GM13976 (cell line): Measurements from ENCODE around the gene TNNC2.
"Not testable (repeated sequence)": the region's sequence is repeated elsewhere in the genome, so short reads cannot be mapped to it uniquely, and the experiment has no call there.

ENCODE experiments used
- DNase-seq: peaks from one replicate; pipeline ENCODE4 v3.0.0; 2012; ENCODE audit warnings: low spot score
- in situ Hi-C: fragments of 300-500 bp; cut with MboI; formaldehyde crosslinking; loops from one replicate; pipeline ENCODE4 v1.12.0; 2022; ENCODE audit warnings: low sequenced_read_pairs, mixed read lengths, inconsistent platforms; ENCODE audit not compliant: unreplicated experiment
- TF ChIP-seq, protein P1 (sequence below): IDR thresholded peaks from 2 replicates; pipeline ENCODE4 v1.5.1; 2012; ENCODE audit warnings: borderline replicate concordance, mild to moderate bottlenecking; ENCODE audit not compliant: insufficient read depth; ENCODE audit errors: extremely low read depth, missing control alignments, control extremely low read depth

TNNC2 gene

DNA sequence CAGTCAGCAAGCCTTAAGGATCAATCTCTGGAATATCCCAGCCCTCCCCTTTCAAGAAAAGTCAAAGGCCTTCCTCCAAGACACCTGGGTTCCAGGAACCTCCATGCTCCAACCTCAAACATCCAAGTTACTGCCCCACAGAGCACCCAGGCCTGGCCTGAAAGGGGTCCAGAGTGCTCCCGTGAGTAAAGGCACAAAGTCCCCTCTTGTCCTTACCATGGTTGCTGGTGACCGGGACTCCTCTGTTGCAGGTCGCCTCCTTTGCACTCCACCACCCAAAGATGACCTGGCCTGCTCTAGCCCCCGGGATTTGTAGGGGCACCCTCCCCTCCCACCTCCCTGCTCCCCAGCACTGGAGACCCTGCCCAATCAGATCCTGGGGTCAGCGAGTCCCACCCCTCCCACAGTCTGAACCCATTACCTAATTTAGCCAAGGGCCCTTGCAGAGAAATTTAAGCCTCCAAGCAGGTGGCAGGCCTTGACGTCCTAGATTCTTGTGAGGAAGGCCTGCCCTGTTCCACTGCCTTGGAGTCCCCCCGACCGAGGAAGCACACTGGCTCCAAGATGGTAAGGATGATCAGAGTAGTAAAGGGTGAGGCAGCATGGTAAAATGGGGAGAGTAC is at the start of gene TNNC2:
TSS of gene TNNC2 (minus strand) at position 283 of the 623 bp plus-strand sequence. CDS start at position 219, 64 bp downstream.
- in situ Hi-C loops = no loop called here
- DNase-seq = no peak
- TF ChIP-seq, protein P1, sequence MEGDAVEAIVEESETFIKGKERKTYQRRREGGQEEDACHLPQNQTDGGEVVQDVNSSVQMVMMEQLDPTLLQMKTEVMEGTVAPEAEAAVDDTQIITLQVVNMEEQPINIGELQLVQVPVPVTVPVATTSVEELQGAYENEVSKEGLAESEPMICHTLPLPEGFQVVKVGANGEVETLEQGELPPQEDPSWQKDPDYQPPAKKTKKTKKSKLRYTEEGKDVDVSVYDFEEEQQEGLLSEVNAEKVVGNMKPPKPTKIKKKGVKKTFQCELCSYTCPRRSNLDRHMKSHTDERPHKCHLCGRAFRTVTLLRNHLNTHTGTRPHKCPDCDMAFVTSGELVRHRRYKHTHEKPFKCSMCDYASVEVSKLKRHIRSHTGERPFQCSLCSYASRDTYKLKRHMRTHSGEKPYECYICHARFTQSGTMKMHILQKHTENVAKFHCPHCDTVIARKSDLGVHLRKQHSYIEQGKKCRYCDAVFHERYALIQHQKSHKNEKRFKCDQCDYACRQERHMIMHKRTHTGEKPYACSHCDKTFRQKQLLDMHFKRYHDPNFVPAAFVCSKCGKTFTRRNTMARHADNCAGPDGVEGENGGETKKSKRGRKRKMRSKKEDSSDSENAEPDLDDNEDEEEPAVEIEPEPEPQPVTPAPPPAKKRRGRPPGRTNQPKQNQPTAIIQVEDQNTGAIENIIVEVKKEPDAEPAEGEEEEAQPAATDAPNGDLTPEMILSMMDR = no peak

DNA sequence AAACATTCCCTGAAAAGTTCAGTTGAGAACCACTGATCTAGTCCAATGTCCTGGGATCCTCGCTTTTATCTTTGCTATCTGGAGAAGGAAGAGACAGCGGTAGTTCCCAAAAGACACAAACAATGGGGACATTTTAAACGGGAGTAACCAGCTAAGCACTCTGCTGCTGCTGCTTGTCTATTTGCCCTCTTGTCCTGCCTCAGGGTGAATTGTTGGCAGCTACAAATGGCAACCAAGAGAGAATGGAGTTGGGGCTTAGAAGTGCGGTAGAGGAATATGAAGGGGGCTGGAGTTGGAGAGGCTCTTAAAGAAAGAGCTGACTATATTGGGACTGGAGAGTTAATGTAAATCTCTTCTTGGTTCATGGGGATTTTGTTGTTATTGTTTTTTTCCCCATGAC is 47.5 kb upstream of the TNNC2 start:
- in situ Hi-C loops = no loop called here
- TF ChIP-seq, protein P1 = no peak
- DNase-seq = no peak

DNA sequence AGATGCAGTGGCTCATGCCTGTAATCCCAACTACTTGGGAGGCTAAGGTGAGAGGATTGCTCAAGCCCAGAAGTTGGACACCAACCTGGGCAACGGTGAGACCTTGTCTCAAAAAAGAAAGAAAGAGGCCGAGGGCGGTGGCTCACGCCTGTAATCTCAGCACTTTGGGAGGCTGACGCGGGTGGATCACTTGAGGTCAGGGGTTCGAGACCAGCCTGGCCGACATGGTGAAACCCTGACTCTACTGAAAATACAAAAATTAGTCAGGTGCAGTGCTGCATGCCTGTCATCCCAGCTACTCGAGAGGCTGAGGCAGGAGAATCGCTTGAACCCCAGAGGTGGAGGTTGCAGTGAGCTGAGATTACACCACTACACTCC is 47.0 kb upstream of the TNNC2 start:
- in situ Hi-C loops, DNase-seq: not testable (repeated sequence)

DNA sequence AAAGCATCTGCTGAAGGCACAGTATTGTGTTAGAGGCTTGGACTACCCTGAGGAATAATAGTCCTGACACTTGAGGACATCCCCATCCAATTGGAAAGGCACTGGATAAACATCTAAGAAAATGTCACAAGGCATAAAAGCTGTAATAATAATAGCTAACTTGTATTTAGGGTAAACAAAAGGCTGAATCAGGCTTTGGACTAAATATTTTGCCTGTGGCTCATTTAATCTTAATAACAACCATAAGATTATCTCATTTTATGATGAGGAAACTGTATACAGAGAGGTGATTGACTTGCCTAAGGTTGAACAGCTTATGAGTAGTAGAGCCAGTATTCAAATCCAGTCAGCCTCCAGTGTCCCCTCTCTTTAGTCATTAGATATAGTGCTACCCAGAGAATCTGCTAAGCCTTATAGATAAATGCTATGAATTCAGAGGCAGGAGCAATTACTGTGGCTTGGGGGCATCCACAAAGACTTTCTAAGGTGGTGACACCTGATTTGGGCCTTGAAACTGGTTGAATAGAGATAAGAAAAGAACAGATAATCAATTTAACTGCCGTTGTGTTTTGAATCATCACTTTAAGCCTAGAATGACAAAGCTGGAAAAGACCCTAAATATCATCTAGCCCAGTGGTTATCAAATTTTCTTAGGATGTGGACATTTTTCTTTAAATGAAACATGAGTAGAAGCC is 46.4 kb upstream of the TNNC2 start:
- TF ChIP-seq, protein P1 = no peak
- in situ Hi-C loops = no loop called here
- DNase-seq = no peak

DNA sequence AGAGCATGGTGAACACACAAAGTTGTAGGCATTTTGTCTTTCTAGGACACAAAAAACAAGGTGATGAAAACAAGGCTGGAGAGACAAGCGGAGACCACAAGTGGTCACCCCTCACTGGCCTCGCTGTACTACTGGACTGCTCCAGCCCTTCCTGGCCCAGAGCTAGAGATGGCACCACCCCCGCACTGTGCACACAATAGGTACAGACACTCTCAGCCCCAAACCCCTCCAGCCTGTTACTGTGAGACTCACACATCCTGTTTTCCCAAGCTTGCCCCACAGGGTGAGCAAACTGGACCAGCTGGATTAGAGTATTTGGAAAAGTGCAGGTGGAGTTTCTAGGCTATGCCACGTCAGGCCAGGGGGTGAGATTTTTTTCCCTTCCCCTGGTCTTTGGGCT is 45.5 kb upstream of the TNNC2 start:
- no peak for DNase-seq
- in situ Hi-C loops = no loop called here
- TF ChIP-seq, protein P1 = no peak

DNA sequence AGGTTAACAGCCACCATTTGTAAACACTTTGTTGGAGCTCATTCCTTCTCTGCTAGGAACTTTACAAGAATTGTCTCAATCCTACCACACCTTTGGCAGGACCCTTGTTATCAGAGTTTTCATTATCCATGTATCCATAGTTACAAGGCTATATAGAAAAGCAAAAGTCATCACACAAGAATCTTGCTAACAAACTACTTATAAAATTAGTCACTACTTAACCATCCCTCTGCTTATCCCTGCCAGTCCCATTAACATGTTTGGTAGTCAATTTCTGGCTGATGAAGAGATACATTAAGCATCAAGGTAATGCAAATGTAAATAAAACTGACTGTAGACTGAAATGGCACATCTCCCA is 40.7 kb upstream of the TNNC2 start:
- no peak for DNase-seq
- TF ChIP-seq, protein P1 = no peak
- in situ Hi-C loops = no loop called here

DNA sequence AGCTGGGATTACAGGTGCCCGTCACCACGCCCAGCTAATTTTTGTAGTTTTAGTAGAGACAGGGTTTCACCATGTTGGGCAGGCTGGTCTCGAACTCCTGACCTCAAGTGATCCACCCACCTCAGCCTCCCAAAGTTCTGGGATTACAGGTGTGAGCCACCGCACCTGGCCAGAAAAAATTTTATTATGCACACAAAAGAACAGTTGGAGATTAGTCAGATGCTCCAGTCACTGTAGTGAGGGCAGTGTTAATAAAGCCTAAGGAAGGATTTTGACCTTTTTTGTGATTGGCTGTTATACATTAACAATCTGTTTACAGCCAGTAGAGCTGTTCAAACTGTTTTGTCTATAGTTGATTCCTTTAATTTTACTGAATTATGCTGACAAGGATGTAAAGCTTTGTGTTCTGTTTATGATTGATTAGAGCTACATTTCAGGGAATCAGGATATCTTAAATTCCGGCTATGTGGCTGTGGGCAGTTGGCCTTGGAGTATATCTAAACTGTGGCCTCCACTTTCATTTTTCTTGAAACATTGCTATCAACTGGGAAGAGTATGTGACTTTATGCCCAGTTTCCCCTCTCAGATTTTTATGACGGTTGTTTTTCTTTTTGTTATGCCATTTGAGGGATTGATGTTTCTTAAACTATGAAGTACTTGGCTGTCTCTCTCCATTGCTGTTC is 40.2 kb upstream of the TNNC2 start:
- DNase-seq = no peak
- TF ChIP-seq, protein P1 = no peak
- in situ Hi-C loops = no loop called here
